Natural killer cell treated with Interleukin-12 subunit alpha and Interleukin-12 subunit beta and Interleukin-15 and Interleukin-18, amount 100 ng/mL, for 72 hours (primary cell): ENCODE data around the gene EIF4G3. TPM values are rescaled to one million over a fixed set of nuclear protein-coding genes. Genes with fewer than 3 reads are reported as not detected.
"Not testable (repeated sequence)": the region's sequence is repeated elsewhere in the genome, so short reads cannot be mapped to it uniquely, and the experiment has no call there.

Experiments
- ATAC-seq, 2 donors: fragments of 150-1000 bp; cut with Tn5 transposase in 1 of 2; sonication (Bioruptor Pico), chemical (Tn5 transposase) in 1 of 2; 2 replicates each; pipeline ENCODE4 v1.10.0; 2021
- DNase-seq: peaks from one replicate; pipeline ENCODE4 v3.0.0; 2022; ENCODE audit warnings: low spot score
- H3K27ac Mint-ChIP-seq, 2 donors: 1 replicate in 1 of 2; 2 replicates in 1 of 2; pipeline ENCODE4 v1.8.0; 2022; ENCODE audit warnings: mixed read lengths in 2 of 2, mild to moderate bottlenecking in 1 of 2, moderate library complexity in 1 of 2
- H3K27me3 Mint-ChIP-seq, 2 donors: 1 replicate in 1 of 2; 2 replicates in 1 of 2; pipeline ENCODE4 v1.8.0; 2022; ENCODE audit warnings: mixed read lengths in 2 of 2
- H3K36me3 Mint-ChIP-seq: one replicate; pipeline ENCODE4 v1.8.0; 2022; ENCODE audit warnings: mixed read lengths
- H3K4me1 Mint-ChIP-seq, 2 donors: 1 replicate in 1 of 2; 2 replicates in 1 of 2; pipeline ENCODE4 v1.8.0; 2022; ENCODE audit warnings: low read depth in 2 of 2, mixed read lengths in 2 of 2, mild to moderate bottlenecking in 1 of 2
- H3K4me3 Mint-ChIP-seq: one replicate; pipeline ENCODE4 v1.8.0; 2022; ENCODE audit warnings: mixed read lengths
- H3K9me3 Mint-ChIP-seq: 2 replicates; pipeline ENCODE4 v1.8.0; 2022; ENCODE audit warnings: mixed read lengths
- total RNA-seq, 2 donors: library from RNA; stranded (reverse); gene quantifications; one replicate each; pipeline ENCODE4 v1.2.3, GENCODE V29; 2022

The EIF4G3 gene
- total RNA-seq, 2 donors from 2014 or later, result 121 to 140 TPM

GRCh38 chr1:20834192-20834591 lies 342.5 kb downstream of the EIF4G3 start:
- Mint-ChIP-seq H3K4me1 (no peaks in the 10 kb centered on the region), H3K4me3 (no peak overlapping the region), H3K27me3 (no peaks in the 10 kb centered on the region), H3K36me3 (no peaks in the 10 kb centered on the region), H3K27ac (no peak overlapping the region), H3K9me3 (no peaks in the 10 kb centered on the region)
- DNase-seq (no peak), ATAC-seq (no peak)

- Mint-ChIP-seq H3K27ac (no peak overlapping the region), H3K9me3 (no peaks in the 10 kb centered on the region)
- no peak for DNase-seq
Measured at GRCh38 chr1:20830378-20830777, 346.3 kb downstream of the EIF4G3 start.

GRCh38 chr1:20829946-20830345 lies 346.8 kb downstream of the EIF4G3 start:
- Mint-ChIP-seq H3K27me3 (no peaks in the 10 kb centered on the region), H3K27ac (no peak overlapping the region), H3K4me1 (no peaks in the 10 kb centered on the region), H3K36me3 (no peaks in the 10 kb centered on the region), H3K4me3 (no peak overlapping the region), H3K9me3 (no peaks in the 10 kb centered on the region)
- DNase-seq, result no peak
- ATAC-seq, result no peak

More at GRCh38 chr1:20830378-20830777, 346.3 kb downstream of the EIF4G3 start:
- Mint-ChIP-seq H3K27me3 (no peaks in the 10 kb centered on the region), H3K36me3 (no peaks in the 10 kb centered on the region), H3K4me3 (no peak overlapping the region), H3K4me1 (no peaks in the 10 kb centered on the region)
- no peak for ATAC-seq

GRCh38 chr1:20829531-20829930 lies 347.2 kb downstream of the EIF4G3 start:
- ATAC-seq (no peak), DNase-seq (no peak)
- H3K36me3 Mint-ChIP-seq, result peaks cover 1% of the 10 kb centered on the region

GRCh38 chr1:20823845-20824244 lies 352.9 kb downstream of the EIF4G3 start:
- no peak for ATAC-seq
- Mint-ChIP-seq H3K27ac (peak overlapping the region in 1 of 2 donors; percentile 14), H3K9me3 (no peaks in the 10 kb centered on the region), H3K36me3 (peaks cover 6% of the 10 kb centered on the region), H3K4me3 (no peak overlapping the region), H3K4me1 (no peaks in the 10 kb centered on the region), H3K27me3 (no peaks in the 10 kb centered on the region)
- no peak for DNase-seq

More at GRCh38 chr1:20829531-20829930, 347.2 kb downstream of the EIF4G3 start:
- Mint-ChIP-seq H3K27me3 (no peaks in the 10 kb centered on the region), H3K4me1 (no peaks in the 10 kb centered on the region), H3K4me3 (no peak overlapping the region), H3K27ac (no peak overlapping the region), H3K9me3 (no peaks in the 10 kb centered on the region)

- no peaks in the 10 kb centered on the region for H3K27me3 Mint-ChIP-seq
- no peak overlapping the region for H3K27ac Mint-ChIP-seq
- no peaks in the 10 kb centered on the region for H3K9me3 Mint-ChIP-seq
- DNase-seq, result no peak
- H3K4me1 Mint-ChIP-seq, result no peaks in the 10 kb centered on the region
- ATAC-seq, result no peak
- peaks cover 6% of the 10 kb centered on the region for H3K36me3 Mint-ChIP-seq
- H3K4me3 Mint-ChIP-seq, result no peak overlapping the region
Measured at GRCh38 chr1:20821466-20821865, 355.2 kb downstream of the EIF4G3 start.

GRCh38 chr1:20819818-20820217 lies 356.9 kb downstream of the EIF4G3 start:
- H3K4me1 Mint-ChIP-seq, result no peaks in the 10 kb centered on the region
- H3K4me3 Mint-ChIP-seq, result no peak overlapping the region
- no peaks in the 10 kb centered on the region for H3K27me3 Mint-ChIP-seq
- peaks cover 6% of the 10 kb centered on the region for H3K36me3 Mint-ChIP-seq
- DNase-seq (no peak), ATAC-seq (peak in 1 of 2 donors; percentile 11)
- no peak overlapping the region for H3K27ac Mint-ChIP-seq
- H3K9me3 Mint-ChIP-seq, result no peaks in the 10 kb centered on the region

- no peak for DNase-seq
- H3K9me3 Mint-ChIP-seq, result no peaks in the 10 kb centered on the region
- no peaks in the 10 kb centered on the region for H3K4me1 Mint-ChIP-seq
- H3K4me3 Mint-ChIP-seq, result no peak overlapping the region
- no peaks in the 10 kb centered on the region for H3K27me3 Mint-ChIP-seq
- no peak for ATAC-seq
- H3K36me3 Mint-ChIP-seq, result no peaks in the 10 kb centered on the region
- no peak overlapping the region for H3K27ac Mint-ChIP-seq
Measured at GRCh38 chr1:20814534-20814871, 362.2 kb downstream of the EIF4G3 start.

GRCh38 chr1:20811916-20812315 lies 364.8 kb downstream of the EIF4G3 start:
- no peak for ATAC-seq
- Mint-ChIP-seq H3K9me3 (no peaks in the 10 kb centered on the region), H3K27me3 (no peaks in the 10 kb centered on the region), H3K4me3 (no peak overlapping the region), H3K36me3 (no peaks in the 10 kb centered on the region), H3K4me1 (no peaks in the 10 kb centered on the region), H3K27ac (no peak overlapping the region)
- no peak for DNase-seq

GRCh38 chr1:20793236-20793635 lies 383.5 kb downstream of the EIF4G3 start:
- Mint-ChIP-seq H3K36me3 (no peaks in the 10 kb centered on the region), H3K4me1 (peaks cover 2% of the 10 kb centered on the region in 2 donors), H3K4me3 (no peak overlapping the region), H3K27me3 (no peaks in the 10 kb centered on the region), H3K9me3 (no peaks in the 10 kb centered on the region), H3K27ac (no peak overlapping the region)
- no peak for DNase-seq
- no peak for ATAC-seq

GRCh38 chr1:20792196-20792595 lies 384.5 kb downstream of the EIF4G3 start:
- H3K9me3 Mint-ChIP-seq, result no peaks in the 10 kb centered on the region
- ATAC-seq (no peak), DNase-seq (no peak)
- no peaks in the 10 kb centered on the region for H3K27me3 Mint-ChIP-seq
- peaks cover 9 to 11% of the 10 kb centered on the region in 2 donors for H3K4me1 Mint-ChIP-seq
- no peak overlapping the region for H3K4me3 Mint-ChIP-seq
- H3K27ac Mint-ChIP-seq, result no peak overlapping the region
- no peaks in the 10 kb centered on the region for H3K36me3 Mint-ChIP-seq

GRCh38 chr1:20790785-20791184 lies 385.9 kb downstream of the EIF4G3 start:
- Mint-ChIP-seq H3K4me3 (no peak overlapping the region), H3K4me1 (peaks cover 9 to 16% of the 10 kb centered on the region in 2 donors), H3K9me3 (no peaks in the 10 kb centered on the region), H3K27me3 (no peaks in the 10 kb centered on the region), H3K27ac (no peak overlapping the region), H3K36me3 (peaks cover 5% of the 10 kb centered on the region)
- no peak for DNase-seq
- ATAC-seq, result no peak

GRCh38 chr1:20789598-20789997 lies 387.1 kb downstream of the EIF4G3 start:
- not testable (repeated sequence) for H3K27me3 Mint-ChIP-seq, H3K9me3 Mint-ChIP-seq, DNase-seq, H3K36me3 Mint-ChIP-seq, H3K4me3 Mint-ChIP-seq, H3K27ac Mint-ChIP-seq, ATAC-seq
- peaks cover 15 to 26% of the 10 kb centered on the region in 2 donors for H3K4me1 Mint-ChIP-seq

GRCh38 chr1:20787840-20788795 lies 388.6 kb downstream of the EIF4G3 start:
- Mint-ChIP-seq H3K27ac (peak overlapping the region; percentile 95 to 97), H3K4me1 (peaks cover 20 to 32% of the 10 kb centered on the region in 2 donors), H3K9me3 (no peaks in the 10 kb centered on the region), H3K36me3 (peaks cover 9% of the 10 kb centered on the region), H3K27me3 (no peaks in the 10 kb centered on the region), H3K4me3 (peak overlapping the region; percentile 91)
- ATAC-seq (no peak), DNase-seq (no peak)
